NCI-H345 treated with DMSO at 0.1 percent for 48 hours (cell line): Measurements from ENCODE around the gene GLA.

ENCODE experiments used
- DNase-seq: peaks from one replicate; lab custom pipeline; 2025; ENCODE audit not compliant: unreplicated experiment; lab: John Stamatoyannopoulos, UW

Gene GLA

GRCh38 chrX:101407748-101408531 lies at the start of gene GLA, which contains the start of gene HNRNPH2:
TSS of gene GLA (minus strand) at chrX:101407925. CDS start at chrX:101407903, 22 bp downstream.
TSS of gene HNRNPH2 (plus strand) at chrX:101408222. CDS start at chrX:101411989, 3,767 bp downstream.
- peak; percentile 96 for DNase-seq

DNA sequence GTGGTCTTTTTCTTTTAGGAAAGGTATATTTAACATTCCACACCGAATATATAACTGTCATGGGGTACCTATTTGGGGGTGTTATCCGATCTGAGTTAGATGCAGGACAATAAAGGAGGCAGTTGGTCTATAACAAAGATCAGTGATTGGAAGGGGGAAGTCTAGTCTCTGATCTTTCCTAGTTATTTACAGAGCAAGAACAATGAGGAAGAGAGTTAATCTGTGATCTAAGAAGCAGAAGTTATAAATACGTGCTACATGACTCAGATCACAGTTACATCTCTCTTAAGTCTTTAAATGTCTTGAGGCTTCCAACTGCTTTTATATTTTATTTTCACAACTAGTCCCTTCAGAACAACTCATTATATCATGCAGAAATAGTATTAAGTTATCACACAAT lies 44.3 kb upstream of the GLA start:
- DNase-seq, result no peak

GRCh38 chrX:101450961-101451360 lies 43.2 kb upstream of the GLA start:
- no peak for DNase-seq

GRCh38 chrX:101450085-101450484 lies 42.4 kb upstream of the GLA start:
- DNase-seq, result no peak

GRCh38 chrX:101449279-101449678 lies 41.6 kb upstream of the GLA start:
- DNase-seq, result no peak

DNA sequence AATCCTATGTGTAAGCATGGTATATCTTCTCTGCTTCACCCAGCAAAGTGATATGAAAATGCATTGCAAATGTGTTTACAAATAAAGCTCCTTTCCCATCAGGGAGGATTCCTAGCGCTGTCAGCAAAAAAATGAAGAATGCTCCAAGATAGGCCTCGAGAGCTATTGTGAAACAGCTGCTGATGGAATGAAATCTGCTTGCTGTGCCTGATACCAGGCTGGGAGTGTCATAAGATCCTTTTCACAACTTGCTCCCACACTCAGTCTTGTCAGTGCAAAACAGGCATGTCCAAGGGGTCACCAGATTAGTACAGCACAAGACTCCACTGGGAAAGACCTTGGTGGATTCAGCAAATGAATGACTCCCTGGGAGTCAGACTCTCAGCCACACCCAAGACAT lies 34.4 kb upstream of the GLA start:
- no peak for DNase-seq

- DNase-seq, result no peak
Measured at GRCh38 chrX:101430457-101431078, 22.8 kb upstream of the GLA start.

DNA sequence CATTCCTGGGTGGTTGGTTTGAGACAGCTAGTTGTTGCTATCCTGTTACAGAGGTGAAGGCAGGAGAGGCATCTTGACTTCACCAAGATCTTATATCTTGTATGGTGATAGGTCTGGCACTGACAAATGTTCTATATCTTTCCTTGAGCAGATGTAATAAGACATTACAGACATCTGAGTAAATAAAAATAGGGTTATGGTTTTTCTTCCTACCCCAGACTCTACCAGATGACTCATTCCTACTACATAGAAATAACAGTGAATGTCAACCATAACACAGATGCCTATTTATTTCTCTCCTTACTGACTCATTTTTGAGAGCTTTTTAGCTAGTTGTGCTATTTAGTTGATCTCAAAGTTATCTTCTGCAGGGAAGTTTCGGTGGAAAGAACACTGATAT lies 22.2 kb upstream of the GLA start:
- DNase-seq, result no peak

DNA sequence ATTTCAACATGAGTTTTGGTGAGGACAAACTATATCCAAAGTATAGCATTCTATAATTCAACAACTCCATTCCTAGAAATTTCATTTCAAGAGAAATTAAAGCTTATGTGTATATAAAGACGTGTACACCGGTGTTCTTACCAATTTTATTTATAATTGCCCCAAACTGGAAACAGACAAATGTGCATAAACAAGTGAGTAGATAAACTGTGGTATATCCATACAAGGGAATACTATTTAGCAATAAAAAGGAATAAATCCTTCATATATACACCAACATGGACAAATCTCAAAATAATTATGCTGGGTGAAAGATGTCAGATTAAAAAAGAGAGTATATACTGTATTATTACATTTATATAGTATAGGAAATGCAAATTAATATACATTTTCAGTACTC lies 20.2 kb upstream of the GLA start:
- DNase-seq, result no peak

GRCh38 chrX:101419489-101419888 lies 11.8 kb upstream of the GLA start:
- no peak for DNase-seq

DNA sequence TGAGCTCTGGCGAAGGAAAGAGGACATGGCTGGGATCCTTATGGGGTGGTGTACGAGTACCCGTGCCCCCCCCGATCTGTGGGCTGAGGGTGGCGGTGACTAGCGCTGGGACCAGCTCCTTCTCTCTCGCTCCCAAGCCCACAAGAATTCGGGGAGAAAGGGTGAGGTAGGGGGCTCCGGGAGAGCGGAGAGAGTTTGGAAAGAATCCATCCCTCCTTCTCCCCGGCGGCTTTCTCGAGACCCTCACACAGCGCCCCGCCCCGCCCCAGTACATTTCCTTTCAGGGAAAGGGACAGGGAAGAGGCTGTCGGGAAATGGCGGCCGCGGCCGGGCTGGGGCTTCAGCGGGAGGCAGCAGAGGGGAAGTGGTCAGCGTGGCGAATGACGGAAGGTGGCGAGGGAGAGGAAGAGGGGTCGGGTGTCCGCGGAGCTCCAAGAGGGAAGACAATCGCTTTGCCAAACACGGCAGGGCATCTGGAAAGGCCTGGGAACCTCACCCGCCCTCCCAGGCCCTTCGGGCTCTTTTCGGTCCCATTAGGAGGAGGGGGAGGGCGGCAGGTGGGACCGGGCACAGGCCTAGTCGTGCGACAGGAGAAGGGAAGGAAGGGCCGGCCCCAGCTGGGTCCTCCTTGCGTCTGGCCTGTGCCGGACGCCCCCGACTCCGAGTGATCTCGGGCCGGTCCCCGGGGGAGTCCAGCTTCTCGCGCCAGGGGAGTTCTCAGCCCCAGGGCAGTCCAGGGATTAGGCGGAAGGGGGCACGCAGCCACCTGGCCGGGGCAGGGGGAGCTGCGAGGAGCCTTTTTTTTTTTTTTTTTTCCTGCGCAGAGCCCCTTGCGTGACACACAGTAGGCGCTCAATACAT lies 10.5 kb upstream of the GLA start:
- no peak for DNase-seq

DNA sequence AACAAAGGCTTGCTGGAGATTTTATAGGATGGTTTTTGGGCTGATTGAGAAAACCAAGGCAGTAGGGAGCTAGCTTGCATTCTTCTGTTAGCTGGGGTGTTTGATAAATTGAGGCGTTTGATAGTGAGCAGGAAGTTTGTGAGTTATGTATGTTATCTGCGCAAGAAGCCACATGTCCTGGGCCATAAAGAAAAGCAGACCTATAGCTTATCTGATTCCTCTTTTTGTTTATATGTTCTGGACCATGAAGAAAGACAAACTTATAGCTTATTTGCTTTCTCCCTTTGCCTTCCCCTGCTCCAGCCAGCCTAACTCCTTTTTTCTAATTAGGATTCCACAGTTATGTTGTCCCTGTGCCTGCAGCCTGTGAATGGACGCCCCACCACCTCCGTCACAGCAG lies 9.5 kb upstream of the GLA start:
- DNase-seq, result no peak

- DNase-seq, result no peak
Measured at GRCh38 chrX:101416691-101417090, 9.0 kb upstream of the GLA start.

GRCh38 chrX:101415180-101416145 lies 7.7 kb upstream of the GLA start:
- DNase-seq, result peak; percentile 23

DNA sequence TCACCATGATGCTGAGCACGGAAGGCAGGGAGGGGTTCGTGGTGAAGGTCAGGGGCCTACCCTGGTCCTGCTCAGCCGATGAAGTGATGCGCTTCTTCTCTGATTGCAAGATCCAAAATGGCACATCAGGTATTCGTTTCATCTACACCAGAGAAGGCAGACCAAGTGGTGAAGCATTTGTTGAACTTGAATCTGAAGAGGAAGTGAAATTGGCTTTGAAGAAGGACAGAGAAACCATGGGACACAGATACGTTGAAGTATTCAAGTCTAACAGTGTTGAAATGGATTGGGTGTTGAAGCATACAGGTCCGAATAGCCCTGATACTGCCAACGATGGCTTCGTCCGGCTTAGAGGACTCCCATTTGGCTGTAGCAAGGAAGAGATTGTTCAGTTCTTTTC lies 4.3 kb upstream of the GLA start:
- no peak for DNase-seq

DNA sequence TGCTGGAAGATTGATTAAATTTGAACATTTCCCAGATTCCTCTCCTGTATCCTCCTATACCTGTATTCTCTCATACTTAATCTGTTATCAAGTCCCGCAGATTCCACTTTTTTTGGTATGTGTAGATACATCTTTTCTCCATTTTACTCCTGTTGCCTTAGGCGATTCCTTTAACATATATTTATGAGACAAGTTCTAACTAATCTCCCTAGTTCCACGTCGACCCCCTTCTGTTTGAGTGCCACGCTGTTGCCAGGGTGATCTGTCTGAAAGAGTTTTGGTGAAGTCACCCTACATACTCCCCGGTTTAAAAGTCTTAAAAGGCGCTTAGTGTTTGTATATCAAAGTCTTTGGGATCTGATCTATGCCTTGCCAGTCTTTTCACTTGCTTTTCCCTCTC lies 2.7 kb upstream of the GLA start:
- DNase-seq, result no peak

DNA sequence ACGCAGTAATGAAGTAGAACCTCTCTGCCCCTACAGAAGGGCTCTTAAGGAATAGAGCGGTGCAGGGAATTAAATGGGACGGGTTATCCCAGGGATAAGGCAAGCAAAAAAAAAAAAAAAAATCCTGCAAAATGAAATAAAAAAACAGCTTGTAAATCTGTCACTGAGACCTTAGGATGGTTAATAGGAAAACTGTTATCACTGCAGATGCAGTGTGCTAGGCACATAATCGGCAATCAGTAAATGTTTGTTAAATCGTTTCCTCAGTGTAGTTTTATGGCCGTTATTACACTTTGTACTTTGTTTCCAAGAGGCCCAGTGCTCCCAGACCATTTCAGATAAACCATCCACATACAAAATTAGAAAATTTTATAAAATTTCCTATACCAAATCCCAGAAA lies 1.3 kb upstream of the GLA start:
- no peak for DNase-seq

DNA sequence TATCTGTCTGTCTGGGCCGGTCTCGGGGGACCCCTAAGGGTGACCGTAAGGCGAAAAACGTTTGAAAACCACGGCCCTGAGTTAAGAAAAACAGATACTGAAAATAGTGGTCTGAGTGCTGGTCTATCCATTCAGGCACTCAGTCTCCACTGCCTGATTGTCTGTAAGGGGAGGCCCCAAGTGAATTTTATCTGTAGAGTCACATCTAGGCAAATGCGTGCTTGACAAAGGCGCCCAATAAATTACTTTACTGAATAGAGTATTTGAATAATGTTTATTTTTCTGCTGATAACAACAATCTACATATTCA lies 762 bp upstream of the GLA start:
- DNase-seq, result no peak

DNA sequence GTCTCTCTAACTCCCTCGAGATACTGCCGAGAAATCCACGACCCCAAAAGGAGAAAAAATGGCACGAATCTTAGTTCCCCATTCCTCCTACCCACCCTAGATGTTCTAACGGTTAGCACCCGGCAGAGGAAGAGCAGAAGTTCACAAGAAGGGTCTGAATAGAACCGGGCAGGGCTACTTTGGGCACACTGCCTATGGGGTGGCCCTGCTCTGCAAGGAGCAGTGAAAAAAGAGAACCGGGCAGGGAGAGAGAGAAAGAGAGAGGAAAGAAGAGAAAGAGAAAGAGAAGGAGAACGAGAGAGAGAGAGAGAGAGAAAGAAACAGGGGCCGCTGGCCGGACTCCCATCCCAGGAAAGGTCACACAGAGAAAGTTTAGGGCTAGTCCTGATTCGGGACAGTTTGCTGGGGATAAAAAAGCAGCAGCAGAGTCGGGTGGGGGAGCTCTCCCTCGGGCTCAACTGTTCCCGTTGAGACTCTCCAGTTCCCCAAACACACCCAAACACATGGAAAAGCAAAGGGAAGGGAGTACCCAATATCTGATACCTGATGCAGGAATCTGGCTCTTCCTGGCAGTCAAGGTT lies 468 bp downstream of the GLA start:
- DNase-seq, result no peak

- DNase-seq, result no peak
Measured at GRCh38 chrX:101399825-101400224, 7.9 kb downstream of the GLA start.
